Forelimb muscle (tissue), 1 donor: Measurements from ENCODE around the gene TMEM231. TPM values are rescaled to one million over a fixed set of nuclear protein-coding genes. Genes with fewer than 3 reads are reported as not detected.

ENCODE experiments used
- DNase-seq: peaks from one replicate; pipeline ENCODE4 v3.0.0-alpha.2; 2013; ENCODE audit warnings: low read depth
- polyA plus RNA-seq: library from polyadenylated mRNA; unstranded; fragments of 120-200 nt; gene quantifications from one replicate; pipeline ENCODE4 v1.2.1, GENCODE V29; 2013; ENCODE audit not compliant: insufficient read length

The TMEM231 gene
- polyA plus RNA-seq, result 6.1 TPM

- DNase-seq, result peak; percentile 86
These were observed at the start of gene TMEM231 for GRCh38 chr16:75555707-75556430. Gene TMEM231 (minus strand): TSS chr16:75556252. CDS start chr16:75556209, 43 bp downstream.

- no peak for DNase-seq
These were observed 47.2 kb upstream of the TMEM231 start for GRCh38 chr16:75603241-75603640.

GRCh38 chr16:75599452-75600277, 43.6 kb upstream of the TMEM231 start:
- no peak for DNase-seq

GRCh38 chr16:75593825-75594820, 38.1 kb upstream of the TMEM231 start:
- DNase-seq, result no peak

GRCh38 chr16:75593308-75593707, 37.3 kb upstream of the TMEM231 start:
- DNase-seq, result no peak

GRCh38 chr16:75591927-75592326, 35.9 kb upstream of the TMEM231 start:
- DNase-seq, result peak; percentile 26

GRCh38 chr16:75590920-75591843, 35.1 kb upstream of the TMEM231 start:
- DNase-seq, result peak; percentile 92

GRCh38 chr16:75589306-75589705, 33.3 kb upstream of the TMEM231 start:
- DNase-seq, result peak; percentile 43

GRCh38 chr16:75588716-75589115, 32.7 kb upstream of the TMEM231 start:
- DNase-seq, result no peak

- DNase-seq, result no peak
These were observed 28.1 kb upstream of the TMEM231 start for GRCh38 chr16:75584108-75584507.

- no peak for DNase-seq
These were observed 23.3 kb upstream of the TMEM231 start for GRCh38 chr16:75579281-75579834.

- no peak for DNase-seq
These were observed 22.7 kb upstream of the TMEM231 start for GRCh38 chr16:75578725-75579124.

- no peak for DNase-seq
These were observed 22.2 kb upstream of the TMEM231 start for GRCh38 chr16:75578212-75578611.

GRCh38 chr16:75576384-75576811, 20.3 kb upstream of the TMEM231 start:
- no peak for DNase-seq

- no peak for DNase-seq
These were observed 19.9 kb upstream of the TMEM231 start for GRCh38 chr16:75575958-75576357.

- DNase-seq, result no peak
These were observed 17.9 kb upstream of the TMEM231 start for GRCh38 chr16:75573955-75574354.

- DNase-seq, result no peak
These were observed 17.0 kb upstream of the TMEM231 start for GRCh38 chr16:75572864-75573542.

- DNase-seq, result no peak
These were observed 14.5 kb upstream of the TMEM231 start for GRCh38 chr16:75570396-75571065.

- DNase-seq, result no peak
These were observed 11.9 kb upstream of the TMEM231 start for GRCh38 chr16:75567911-75568310.
